Measurements from ENCODE around the gene GNA15.
"Not testable (repeated sequence)": the region's sequence is repeated elsewhere in the genome, so short reads cannot be mapped to it uniquely, and the experiment has no call there.

Gene GNA15

GRCh38 chr19:3149089-3149488 is 13.3 kb downstream of the GNA15 start:
- DNase-seq (ENCODE audit: low read depth in 2 of 3, low spot score in 1 of 3) = no peak

- DNase-seq (ENCODE audit: low read depth in 2 of 3, low spot score in 1 of 3) = no peak
These were observed 14.0 kb downstream of the GNA15 start for GRCh38 chr19:3149526-3150505.

GRCh38 chr19:3150739-3151329 is 15.0 kb downstream of the GNA15 start:
- DNase-seq (ENCODE audit: low read depth in 2 of 3, low spot score in 1 of 3) = no peak

DNA sequence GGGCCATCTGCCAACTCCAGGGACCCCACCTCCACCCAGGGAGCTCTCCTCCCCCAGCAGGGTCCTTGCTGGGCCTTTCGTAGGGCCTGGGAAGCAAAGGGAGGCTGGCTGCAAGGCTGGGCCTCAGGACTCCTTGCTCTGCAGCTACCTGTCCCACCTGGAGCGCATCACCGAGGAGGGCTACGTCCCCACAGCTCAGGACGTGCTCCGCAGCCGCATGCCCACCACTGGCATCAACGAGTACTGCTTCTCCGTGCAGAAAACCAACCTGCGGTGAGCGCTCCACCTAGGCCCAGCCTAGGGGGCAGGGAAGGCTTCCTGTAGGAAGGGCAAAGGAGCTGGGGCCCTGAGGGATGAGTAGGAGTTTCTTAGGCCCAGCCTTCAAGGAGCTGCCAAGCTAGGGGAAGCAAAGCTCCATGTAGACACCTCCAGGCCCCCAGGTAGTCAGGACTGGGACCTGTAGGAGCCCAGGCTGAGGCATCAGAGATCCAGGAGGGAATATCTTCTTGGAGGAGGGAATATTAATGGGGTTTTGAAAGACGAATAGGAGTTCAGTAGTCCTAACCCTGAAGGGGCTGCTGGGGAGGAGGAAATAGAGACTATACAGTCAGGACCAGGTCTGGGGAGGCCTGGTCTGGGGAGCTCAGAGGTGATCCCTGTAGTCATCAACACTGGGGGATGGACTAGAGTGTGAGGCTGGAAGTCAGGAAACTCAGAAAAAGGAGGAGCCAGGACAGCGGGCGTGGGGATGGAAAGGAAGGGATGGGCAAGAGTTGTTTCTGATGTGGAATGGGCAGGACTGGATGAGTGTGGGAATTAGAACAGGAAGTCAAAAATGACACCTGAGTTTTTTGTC is 16.0 kb downstream of the GNA15 start:
- no peak for DNase-seq (ENCODE audit: low read depth in 2 of 3, low spot score in 1 of 3)

- no peak for DNase-seq (ENCODE audit: low read depth in 2 of 3, low spot score in 1 of 3)
These were observed 16.6 kb downstream of the GNA15 start for GRCh38 chr19:3152419-3152780.

- no peak for DNase-seq (ENCODE audit: low read depth in 2 of 3, low spot score in 1 of 3)
These were observed 17.7 kb downstream of the GNA15 start for GRCh38 chr19:3153286-3154230.

GRCh38 chr19:3154447-3154846 is 18.6 kb downstream of the GNA15 start:
- not testable (repeated sequence) for DNase-seq (ENCODE audit: low read depth in 2 of 3, low spot score in 1 of 3)

DNA sequence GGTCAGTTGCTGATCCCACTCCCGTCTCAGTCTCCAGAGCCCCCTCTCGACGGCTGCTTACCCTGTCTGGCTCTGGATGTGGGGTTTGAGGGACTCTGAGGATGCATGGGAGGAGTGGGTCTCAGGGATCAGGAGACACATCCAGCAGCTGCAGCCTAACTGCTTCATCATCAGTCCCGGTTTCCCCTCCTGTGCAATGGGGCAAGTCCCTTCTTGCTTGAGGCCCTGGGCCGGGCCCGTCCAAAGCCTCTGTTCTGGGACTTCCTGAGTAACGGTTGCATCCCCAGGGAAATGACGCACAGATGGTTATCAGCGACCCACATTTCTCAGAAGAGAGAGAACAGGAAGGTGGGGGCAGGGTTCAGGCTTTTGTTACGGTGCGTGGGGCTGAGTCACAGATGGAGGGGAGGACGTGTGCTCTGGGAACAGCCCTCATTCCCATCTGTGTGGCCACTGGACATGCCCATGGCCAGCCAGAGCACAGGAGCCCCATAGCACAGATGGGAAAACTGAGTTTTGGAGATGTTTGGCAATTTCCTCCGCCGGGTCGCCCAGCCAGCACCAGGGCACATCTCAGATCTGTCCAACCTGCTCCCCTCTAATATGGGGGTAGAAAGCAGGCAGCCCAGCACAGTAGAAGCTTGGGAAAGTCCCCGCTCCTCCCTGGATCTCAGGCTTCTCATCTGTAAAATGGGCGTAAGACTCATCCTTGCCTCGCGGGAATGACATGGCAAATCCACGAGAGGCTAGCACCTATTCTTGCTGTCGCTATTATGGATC is 19.3 kb downstream of the GNA15 start:
- DNase-seq (ENCODE audit: low read depth in 2 of 3, low spot score in 1 of 3) = peak; percentile 81 to 85 (median 85)

- no peak for DNase-seq (ENCODE audit: low read depth in 2 of 3, low spot score in 1 of 3)
These were observed 21.4 kb downstream of the GNA15 start for GRCh38 chr19:3157096-3157845.

- DNase-seq (ENCODE audit: low read depth in 2 of 3, low spot score in 1 of 3) = no peak
These were observed 23.7 kb downstream of the GNA15 start for GRCh38 chr19:3159565-3159964.

DNA sequence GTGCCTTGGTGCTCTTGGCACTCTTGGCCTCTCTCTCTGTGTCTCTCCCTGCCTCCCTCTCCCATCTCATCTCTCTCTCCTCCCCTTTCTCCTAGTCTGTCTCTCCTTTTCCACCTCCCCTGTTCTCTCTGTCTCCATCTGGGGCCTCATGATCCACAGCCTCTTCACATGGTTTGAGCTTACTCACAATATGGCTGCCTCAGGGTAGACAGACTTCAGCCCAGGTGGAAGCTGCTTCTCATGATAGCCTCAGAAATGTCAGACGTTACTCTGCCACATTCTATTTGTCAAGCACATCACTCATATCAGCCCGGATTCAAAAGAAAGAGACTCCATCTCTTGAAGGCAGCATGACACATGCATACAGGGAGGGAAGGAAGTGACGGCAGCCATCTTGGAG is 24.4 kb downstream of the GNA15 start:
- DNase-seq (ENCODE audit: low read depth in 2 of 3, low spot score in 1 of 3) = no peak

- DNase-seq (ENCODE audit: low read depth in 2 of 3, low spot score in 1 of 3) = no peak
These were observed 25.6 kb downstream of the GNA15 start for GRCh38 chr19:3161453-3161852.

- no peak for DNase-seq (ENCODE audit: low read depth in 2 of 3, low spot score in 1 of 3)
These were observed 26.8 kb downstream of the GNA15 start for GRCh38 chr19:3162418-3163229.

DNA sequence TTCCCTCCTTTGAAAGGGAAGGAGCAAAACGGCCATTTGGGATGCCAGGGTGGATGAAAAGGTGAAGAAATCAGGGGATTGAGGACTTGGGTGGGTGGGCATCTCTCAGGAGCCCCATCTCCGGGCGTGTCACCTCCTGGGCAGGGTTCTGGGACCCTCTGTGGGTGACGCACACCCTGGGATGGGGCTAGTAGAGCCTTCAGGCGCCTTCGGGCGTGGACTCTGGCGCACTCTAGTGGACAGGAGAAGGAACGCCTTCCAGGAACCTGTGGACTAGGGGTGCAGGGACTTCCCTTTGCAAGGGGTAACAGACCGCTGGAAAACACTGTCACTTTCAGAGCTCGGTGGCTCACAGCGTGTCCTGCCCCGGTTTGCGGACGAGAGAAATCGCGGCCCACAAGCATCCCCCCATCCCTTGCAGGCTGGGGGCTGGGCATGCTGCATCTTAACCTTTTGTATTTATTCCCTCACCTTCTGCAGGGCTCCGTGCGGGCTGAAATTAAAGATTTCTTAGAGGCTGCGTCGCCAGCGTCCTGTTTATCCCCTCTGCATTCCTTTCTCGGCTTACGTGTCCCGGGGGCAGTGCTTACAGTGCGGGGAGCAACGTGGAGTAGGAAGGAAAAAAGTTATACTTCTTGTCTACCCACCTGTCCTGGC is 27.5 kb downstream of the GNA15 start:
- peak in 2 of 3 donors; percentile 59 to 69 for DNase-seq (ENCODE audit: low read depth in 2 of 3, low spot score in 1 of 3)

DNA sequence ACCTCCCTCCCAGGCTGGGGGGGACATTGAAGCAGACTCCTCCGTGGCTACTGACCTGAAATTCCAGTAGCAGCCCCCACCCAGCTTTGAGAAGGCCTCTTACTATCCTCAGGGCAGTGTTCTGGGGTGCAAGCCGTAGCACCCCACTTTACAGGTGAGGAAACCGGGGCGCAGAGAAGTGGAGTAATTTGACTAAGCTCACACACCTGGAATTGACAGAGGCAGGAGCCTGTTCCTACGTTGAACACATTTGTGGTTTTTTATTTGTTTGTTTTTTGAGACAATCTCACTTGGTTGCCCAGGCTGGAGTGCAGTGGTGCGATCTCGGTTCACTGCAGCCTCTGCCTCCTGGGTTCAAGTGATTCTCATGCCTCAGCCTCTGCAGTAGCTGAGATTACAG is 28.1 kb downstream of the GNA15 start:
- no peak for DNase-seq (ENCODE audit: low read depth in 2 of 3, low spot score in 1 of 3)

GRCh38 chr19:3167533-3168272 is 31.9 kb downstream of the GNA15 start:
- no peak for DNase-seq (ENCODE audit: low read depth in 2 of 3, low spot score in 1 of 3)
